22Rv1 (cell line): ENCODE results near the gene TMEM164.

Source experiments
- H3K27ac ChIP-seq: fragments of 450-650 bp; 2 replicates; pipeline ENCODE4 v1.5.1; 2017
- CTCF ChIP-seq: fragments of 450-650 bp; IDR thresholded peaks from 2 replicates; pipeline ENCODE4 v1.5.1; 2017; ENCODE audit warnings: mild to moderate bottlenecking
- ZFX ChIP-seq: fragments of 450-650 bp; IDR thresholded peaks from 2 replicates; pipeline ENCODE4 v1.6.1; 2017; ENCODE audit warnings: antibody characterized with exemption, borderline replicate concordance

The TMEM164 gene

GRCh38 chrX:110086916-110087484, 84.1 kb downstream of the TMEM164 start:
- peak overlapping the region; percentile 12; the same call in 1 of the 2 replicates for H3K27ac ChIP-seq
- TF ChIP-seq CTCF (no peak), ZFX (no peak)

- TF ChIP-seq ZFX: no peak
- TF ChIP-seq CTCF: no peak
- no peak overlapping the region for H3K27ac ChIP-seq
Observed at GRCh38 chrX:110087485-110088356, 84.8 kb downstream of the TMEM164 start.

- H3K27ac ChIP-seq: no peak overlapping the region
- TF ChIP-seq CTCF (no peak), ZFX (no peak)
Observed at GRCh38 chrX:110089656-110090403, 86.9 kb downstream of the TMEM164 start.

- TF ChIP-seq CTCF (no peak), ZFX (no peak)
- no peak overlapping the region for H3K27ac ChIP-seq
Observed at GRCh38 chrX:110097920-110098319, 95.0 kb downstream of the TMEM164 start.

GRCh38 chrX:110103344-110103743, 100.4 kb downstream of the TMEM164 start:
- no peak overlapping the region for H3K27ac ChIP-seq
- TF ChIP-seq CTCF: no peak
- TF ChIP-seq ZFX: no peak

- TF ChIP-seq ZFX: no peak
- TF ChIP-seq CTCF: no peak
Observed at GRCh38 chrX:110104078-110104477, 101.2 kb downstream of the TMEM164 start.

More at GRCh38 chrX:110104078-110104477, 101.2 kb downstream of the TMEM164 start:
- no peak overlapping the region for H3K27ac ChIP-seq
